Neural cell (in vitro differentiated cells): ENCODE measurements around the gene STIM1. TPM values are rescaled to one million over a fixed set of nuclear protein-coding genes. Genes with fewer than 3 reads are reported as not detected.

Source experiments
- H2AFZ ChIP-seq: fragments of 200-600, 300-800 bp; sonication (generic), shearing (Covaris generic); 2 replicates; pipeline ENCODE4 v1.6.0; 2014; ENCODE audit warnings: low read depth, mild to moderate bottlenecking, antibody characterized with exemption, low read length, moderate library complexity
- H3F3A ChIP-seq: fragments of 200-600 bp; shearing (Covaris generic); 2 replicates; pipeline ENCODE4 v1.6.1; 2016; ENCODE audit warnings: mild to moderate bottlenecking, moderate library complexity, mixed read lengths, antibody characterized with exemption, low read length; ENCODE audit not compliant: insufficient read depth, poor library complexity, severe bottlenecking
- H3K27ac ChIP-seq: fragments of 200-600, 300-800 bp; sonication (generic), shearing (Covaris generic); 2 replicates; pipeline ENCODE4 v1.5.1; 2014; ENCODE audit warnings: mild to moderate bottlenecking, low read length, moderate library complexity
- H3K27me3 ChIP-seq: fragments of 300-800, 200-600 bp; sonication (generic), shearing (Covaris generic); 2 replicates; pipeline ENCODE4 v1.6.0; 2014; ENCODE audit warnings: mild to moderate bottlenecking, low read depth, low read length, moderate library complexity; ENCODE audit not compliant: insufficient read depth
- H3K36me3 ChIP-seq: fragments of 300-800, 200-600 bp; sonication (generic), shearing (Covaris generic); 2 replicates; pipeline ENCODE4 v1.5.1; 2014; ENCODE audit warnings: mild to moderate bottlenecking, antibody characterized with exemption, low read length, moderate library complexity; ENCODE audit not compliant: insufficient read depth
- H3K4me2 ChIP-seq: fragments of 300-800, 200-600 bp; sonication (generic), shearing (Covaris generic); 2 replicates; pipeline ENCODE4 v1.6.0; 2014; ENCODE audit warnings: mild to moderate bottlenecking, low read length
- H3K4me3 ChIP-seq: fragments of 300-800, 200-600 bp; sonication (generic), shearing (Covaris generic); 2 replicates; pipeline ENCODE4 v1.5.1; 2014; ENCODE audit warnings: mild to moderate bottlenecking, low read length, moderate library complexity
- H3K79me2 ChIP-seq: fragments of 200-600 bp; shearing (Covaris generic); replicated peaks from 2 replicates; pipeline ENCODE4 v1.6.0; 2014; ENCODE audit warnings: mild to moderate bottlenecking, low read length, moderate library complexity; ENCODE audit not compliant: insufficient read depth
- H3K9ac ChIP-seq: fragments of 300-800, 200-600 bp; sonication (generic), shearing (Covaris generic); 2 replicates; pipeline ENCODE4 v1.6.1; 2016; ENCODE audit warnings: mild to moderate bottlenecking, low read length, mixed read lengths
- H3K9me2 ChIP-seq: fragments of 200-600 bp; shearing (Covaris generic); 2 replicates; pipeline ENCODE4 v1.6.1; 2016; ENCODE audit warnings: mild to moderate bottlenecking, low read length, mixed read lengths; ENCODE audit not compliant: insufficient read depth
- H3K9me3 ChIP-seq: fragments of 200-600, 300-800 bp; sonication (generic), shearing (Covaris generic); 2 replicates; pipeline ENCODE4 v1.6.1; 2016; ENCODE audit warnings: mild to moderate bottlenecking, mixed run types, low read length, moderate library complexity, mixed read lengths
- H4K20me1 ChIP-seq: fragments of 200-600 bp; shearing (Covaris generic); 2 replicates; pipeline ENCODE4 v1.6.1; 2016; ENCODE audit warnings: mild to moderate bottlenecking, mixed run types; ENCODE audit not compliant: insufficient read depth
- EP300 ChIP-seq: fragments of 450-650 bp; conservative IDR thresholded peaks from 2 replicates; pipeline ENCODE4 v1.6.1; 2014; ENCODE audit warnings: antibody characterized with exemption, mild to moderate bottlenecking, moderate library complexity; ENCODE audit not compliant: poor library complexity, severe bottlenecking
- EZH2 ChIP-seq: fragments of 200-600, 300-800 bp; shearing (Covaris generic), sonication (generic); IDR thresholded peaks from 2 replicates; pipeline ENCODE4 v1.6.1; 2014; ENCODE audit warnings: antibody characterized with exemption, low read length, borderline replicate concordance, mild to moderate bottlenecking; ENCODE audit not compliant: insufficient read depth, poor library complexity, severe bottlenecking
- MXI1 ChIP-seq: fragments of 450-650 bp; conservative IDR thresholded peaks from 2 replicates; pipeline ENCODE4 v1.6.1; 2014; ENCODE audit warnings: antibody characterized with exemption, mild to moderate bottlenecking; ENCODE audit not compliant: poor library complexity, severe bottlenecking
- POLR2AphosphoS5 ChIP-seq: IDR thresholded peaks from 2 replicates; pipeline ENCODE4 v1.6.1; 2012
- RAD21 ChIP-seq: fragments of 450-650 bp; conservative IDR thresholded peaks from 2 replicates; pipeline ENCODE4 v1.6.1; 2014; ENCODE audit warnings: antibody characterized with exemption, mild to moderate bottlenecking, moderate library complexity
- SMC3 ChIP-seq: fragments of 450-650 bp; conservative IDR thresholded peaks from 2 replicates; pipeline ENCODE4 v1.6.1; 2014; ENCODE audit warnings: antibody characterized with exemption, mild to moderate bottlenecking, moderate library complexity; ENCODE audit not compliant: poor library complexity
- TAF1 ChIP-seq: IDR thresholded peaks from 2 replicates; pipeline ENCODE4 v1.6.1; 2012; ENCODE audit warnings: low read depth
- polyA plus RNA-seq: library from polyadenylated mRNA; depleted of rRNA; stranded (reverse); fragments of >200 nt; gene quantifications from 2 replicates; pipeline ENCODE4 v1.2.3, GENCODE V29; 2014
- TF ChIP-seq, protein P1 (sequence below): IDR thresholded peaks from 2 replicates; pipeline ENCODE4 v1.6.1; 2012; ENCODE audit warnings: borderline replicate concordance
- TF ChIP-seq, protein P2 (sequence below): fragments of 450-650 bp; IDR thresholded peaks from 2 replicates; pipeline ENCODE4 v1.5.1; 2014; ENCODE audit warnings: antibody characterized with exemption, mild to moderate bottlenecking, moderate library complexity; ENCODE audit not compliant: poor library complexity, severe bottlenecking

STIM1 gene
- polyA plus RNA-seq, 1 donor from 2014 or later: 14.5 TPM

DNA sequence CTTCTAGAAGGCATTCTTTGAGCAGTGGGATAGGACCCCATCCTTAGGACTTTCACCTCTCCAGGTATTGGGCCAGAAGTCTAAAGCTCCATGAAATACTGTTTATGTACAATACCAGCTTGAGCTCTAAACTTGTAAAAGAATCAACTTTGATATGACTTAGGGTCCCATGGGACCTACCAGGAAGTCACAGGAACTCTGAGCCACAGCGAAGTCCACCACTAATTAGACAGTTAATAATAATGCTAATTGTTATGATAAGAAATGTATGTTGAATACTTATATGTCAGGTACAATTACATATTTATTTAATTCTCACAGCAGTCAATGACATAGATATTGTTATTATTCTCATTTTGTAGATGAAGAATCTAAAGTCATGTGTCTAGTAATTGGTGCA is 35.3 kb downstream of the STIM1 start:
- Histone ChIP-seq H3K4me3 (no peak overlapping the region), H3K79me2 (no peaks in the 10 kb centered on the region), H3K4me2 (no peak overlapping the region), H3K9me3 (no peaks in the 10 kb centered on the region), H2AFZ (no peak overlapping the region), H4K20me1 (no peaks in the 10 kb centered on the region), H3K27ac (no peak overlapping the region), H3K9ac (no peak overlapping the region), H3F3A (no peaks in the 10 kb centered on the region), H3K9me2 (no peaks in the 10 kb centered on the region), H3K27me3 (no peaks in the 10 kb centered on the region), H3K36me3 (no peaks in the 10 kb centered on the region)
- TF ChIP-seq RAD21 (no peak), POLR2AphosphoS5 (no peak), EZH2 (no peak), EP300 (no peak), SMC3 (no peak), TAF1 (no peak), MXI1 (no peak)
- TF ChIP-seq, protein P1, sequence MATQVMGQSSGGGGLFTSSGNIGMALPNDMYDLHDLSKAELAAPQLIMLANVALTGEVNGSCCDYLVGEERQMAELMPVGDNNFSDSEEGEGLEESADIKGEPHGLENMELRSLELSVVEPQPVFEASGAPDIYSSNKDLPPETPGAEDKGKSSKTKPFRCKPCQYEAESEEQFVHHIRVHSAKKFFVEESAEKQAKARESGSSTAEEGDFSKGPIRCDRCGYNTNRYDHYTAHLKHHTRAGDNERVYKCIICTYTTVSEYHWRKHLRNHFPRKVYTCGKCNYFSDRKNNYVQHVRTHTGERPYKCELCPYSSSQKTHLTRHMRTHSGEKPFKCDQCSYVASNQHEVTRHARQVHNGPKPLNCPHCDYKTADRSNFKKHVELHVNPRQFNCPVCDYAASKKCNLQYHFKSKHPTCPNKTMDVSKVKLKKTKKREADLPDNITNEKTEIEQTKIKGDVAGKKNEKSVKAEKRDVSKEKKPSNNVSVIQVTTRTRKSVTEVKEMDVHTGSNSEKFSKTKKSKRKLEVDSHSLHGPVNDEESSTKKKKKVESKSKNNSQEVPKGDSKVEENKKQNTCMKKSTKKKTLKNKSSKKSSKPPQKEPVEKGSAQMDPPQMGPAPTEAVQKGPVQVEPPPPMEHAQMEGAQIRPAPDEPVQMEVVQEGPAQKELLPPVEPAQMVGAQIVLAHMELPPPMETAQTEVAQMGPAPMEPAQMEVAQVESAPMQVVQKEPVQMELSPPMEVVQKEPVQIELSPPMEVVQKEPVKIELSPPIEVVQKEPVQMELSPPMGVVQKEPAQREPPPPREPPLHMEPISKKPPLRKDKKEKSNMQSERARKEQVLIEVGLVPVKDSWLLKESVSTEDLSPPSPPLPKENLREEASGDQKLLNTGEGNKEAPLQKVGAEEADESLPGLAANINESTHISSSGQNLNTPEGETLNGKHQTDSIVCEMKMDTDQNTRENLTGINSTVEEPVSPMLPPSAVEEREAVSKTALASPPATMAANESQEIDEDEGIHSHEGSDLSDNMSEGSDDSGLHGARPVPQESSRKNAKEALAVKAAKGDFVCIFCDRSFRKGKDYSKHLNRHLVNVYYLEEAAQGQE: no peak
- TF ChIP-seq, protein P2, sequence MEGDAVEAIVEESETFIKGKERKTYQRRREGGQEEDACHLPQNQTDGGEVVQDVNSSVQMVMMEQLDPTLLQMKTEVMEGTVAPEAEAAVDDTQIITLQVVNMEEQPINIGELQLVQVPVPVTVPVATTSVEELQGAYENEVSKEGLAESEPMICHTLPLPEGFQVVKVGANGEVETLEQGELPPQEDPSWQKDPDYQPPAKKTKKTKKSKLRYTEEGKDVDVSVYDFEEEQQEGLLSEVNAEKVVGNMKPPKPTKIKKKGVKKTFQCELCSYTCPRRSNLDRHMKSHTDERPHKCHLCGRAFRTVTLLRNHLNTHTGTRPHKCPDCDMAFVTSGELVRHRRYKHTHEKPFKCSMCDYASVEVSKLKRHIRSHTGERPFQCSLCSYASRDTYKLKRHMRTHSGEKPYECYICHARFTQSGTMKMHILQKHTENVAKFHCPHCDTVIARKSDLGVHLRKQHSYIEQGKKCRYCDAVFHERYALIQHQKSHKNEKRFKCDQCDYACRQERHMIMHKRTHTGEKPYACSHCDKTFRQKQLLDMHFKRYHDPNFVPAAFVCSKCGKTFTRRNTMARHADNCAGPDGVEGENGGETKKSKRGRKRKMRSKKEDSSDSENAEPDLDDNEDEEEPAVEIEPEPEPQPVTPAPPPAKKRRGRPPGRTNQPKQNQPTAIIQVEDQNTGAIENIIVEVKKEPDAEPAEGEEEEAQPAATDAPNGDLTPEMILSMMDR: no peak

DNA sequence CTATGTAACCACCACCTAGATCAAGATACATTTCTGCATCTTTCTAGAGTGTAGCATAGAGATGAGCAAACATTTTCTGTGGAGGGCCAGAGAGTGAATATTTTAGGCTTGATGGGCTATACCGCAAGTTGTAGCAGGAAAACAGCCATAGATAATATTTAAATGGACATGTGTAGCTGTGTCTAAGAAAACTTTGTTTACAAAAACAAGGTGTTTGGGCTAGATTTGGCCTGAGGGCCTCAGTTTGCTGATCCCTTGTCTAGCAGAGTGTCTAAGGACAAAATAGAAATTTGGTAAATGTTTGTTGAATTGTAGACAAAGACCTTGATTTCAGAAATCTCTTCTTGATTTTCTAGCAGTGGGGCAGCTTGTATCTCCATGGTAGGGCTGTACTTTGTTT is 36.3 kb downstream of the STIM1 start:
- Histone ChIP-seq H3K4me3 (no peak overlapping the region), H3K36me3 (no peaks in the 10 kb centered on the region), H4K20me1 (no peaks in the 10 kb centered on the region), H3K27me3 (no peaks in the 10 kb centered on the region), H3K27ac (no peak overlapping the region), H3K9me2 (no peaks in the 10 kb centered on the region), H3F3A (no peaks in the 10 kb centered on the region), H3K9me3 (no peaks in the 10 kb centered on the region), H3K79me2 (no peaks in the 10 kb centered on the region), H2AFZ (no peak overlapping the region), H3K9ac (no peak overlapping the region), H3K4me2 (no peak overlapping the region)
- TF ChIP-seq EZH2 (no peak), TAF1 (no peak), MXI1 (no peak), RAD21 (no peak), POLR2AphosphoS5 (no peak), SMC3 (no peak), EP300 (no peak)
- TF ChIP-seq, protein P2: no peak
- TF ChIP-seq, protein P1: no peak
